ENCODE data around the gene GOSR1.

GOSR1 gene

DNA sequence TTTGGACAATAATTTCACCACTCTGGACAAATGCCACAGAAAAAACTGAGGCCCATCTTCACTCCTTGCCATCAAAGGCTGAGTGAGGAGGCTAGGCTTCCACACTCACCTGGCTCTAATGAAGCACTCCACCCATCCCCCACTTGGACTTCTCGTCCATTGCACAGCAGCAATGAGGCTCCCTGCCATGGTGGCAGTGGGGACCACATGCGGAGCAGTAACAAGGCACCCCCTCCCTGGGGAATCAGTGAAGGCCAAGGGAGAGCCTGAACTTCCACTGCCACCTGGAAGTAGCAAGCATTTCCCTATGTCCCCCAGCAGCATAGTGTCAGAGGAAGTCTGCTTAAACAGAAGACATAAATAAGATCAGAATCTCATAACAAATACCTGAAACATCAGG lies 2.0 kb upstream of the GOSR1 start:
- TF ChIP-seq, protein P1, sequence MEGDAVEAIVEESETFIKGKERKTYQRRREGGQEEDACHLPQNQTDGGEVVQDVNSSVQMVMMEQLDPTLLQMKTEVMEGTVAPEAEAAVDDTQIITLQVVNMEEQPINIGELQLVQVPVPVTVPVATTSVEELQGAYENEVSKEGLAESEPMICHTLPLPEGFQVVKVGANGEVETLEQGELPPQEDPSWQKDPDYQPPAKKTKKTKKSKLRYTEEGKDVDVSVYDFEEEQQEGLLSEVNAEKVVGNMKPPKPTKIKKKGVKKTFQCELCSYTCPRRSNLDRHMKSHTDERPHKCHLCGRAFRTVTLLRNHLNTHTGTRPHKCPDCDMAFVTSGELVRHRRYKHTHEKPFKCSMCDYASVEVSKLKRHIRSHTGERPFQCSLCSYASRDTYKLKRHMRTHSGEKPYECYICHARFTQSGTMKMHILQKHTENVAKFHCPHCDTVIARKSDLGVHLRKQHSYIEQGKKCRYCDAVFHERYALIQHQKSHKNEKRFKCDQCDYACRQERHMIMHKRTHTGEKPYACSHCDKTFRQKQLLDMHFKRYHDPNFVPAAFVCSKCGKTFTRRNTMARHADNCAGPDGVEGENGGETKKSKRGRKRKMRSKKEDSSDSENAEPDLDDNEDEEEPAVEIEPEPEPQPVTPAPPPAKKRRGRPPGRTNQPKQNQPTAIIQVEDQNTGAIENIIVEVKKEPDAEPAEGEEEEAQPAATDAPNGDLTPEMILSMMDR (IDR thresholded peaks at IDR 0.05; ENCODE audit: insufficient read depth, low read depth, low read length, missing control alignments), result no peak
- DNase-seq (ENCODE audit: low read depth), result no peak

DNA sequence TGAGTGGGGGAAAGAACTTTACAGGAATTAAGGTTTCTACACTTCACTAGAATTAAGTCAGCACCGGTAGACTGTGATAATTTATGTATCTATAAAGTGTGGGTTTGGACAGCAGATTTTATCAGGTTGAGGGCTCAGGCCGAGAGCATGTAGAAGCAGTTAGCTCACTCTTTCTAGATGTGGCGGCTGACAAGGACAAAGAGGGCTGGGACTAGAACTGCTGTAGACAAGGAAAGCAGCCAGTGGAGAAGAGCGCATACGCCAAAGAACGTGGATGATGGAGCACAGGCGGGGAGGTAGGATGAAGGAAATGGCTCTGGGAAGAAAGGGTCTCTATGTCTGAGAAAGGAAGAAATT lies 504 bp upstream of the GOSR1 start:
- peak overlapping the region; percentile 87 for H3K4me3 ChIP-seq (ENCODE audit: low read depth, low read length)
- TF ChIP-seq, protein P1 (IDR thresholded peaks at IDR 0.05; ENCODE audit: insufficient read depth, low read depth, low read length, missing control alignments), result no peak
- no peak for DNase-seq (ENCODE audit: low read depth)

More for the DNA sequence above, 2.0 kb upstream of the GOSR1 start:
- no peak overlapping the region for H3K4me3 ChIP-seq (ENCODE audit: low read depth, low read length)

DNA sequence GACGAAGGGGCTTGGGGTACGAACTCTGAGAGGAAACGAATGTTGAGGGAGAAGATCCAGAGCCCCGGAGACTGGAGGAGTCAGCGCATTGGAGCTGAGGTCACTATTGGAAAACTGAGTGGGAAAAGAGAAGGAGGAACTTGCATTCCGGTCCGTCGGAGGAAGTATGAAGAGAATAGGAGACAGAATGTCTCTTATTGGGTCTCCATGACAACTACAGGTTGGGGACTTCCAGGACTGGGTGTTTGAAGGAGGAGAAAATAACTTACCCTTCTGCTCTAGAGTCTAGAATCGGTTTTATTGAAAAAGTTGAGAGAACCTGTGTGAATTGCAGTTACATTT lies 537 bp downstream of the GOSR1 start:
- TF ChIP-seq, protein P1 (IDR thresholded peaks at IDR 0.05; ENCODE audit: insufficient read depth, low read depth, low read length, missing control alignments), result no peak
- peak; percentile 46 for DNase-seq (ENCODE audit: low read depth)
- H3K4me3 ChIP-seq (ENCODE audit: low read depth, low read length), result peak overlapping the region; percentile 87

DNA sequence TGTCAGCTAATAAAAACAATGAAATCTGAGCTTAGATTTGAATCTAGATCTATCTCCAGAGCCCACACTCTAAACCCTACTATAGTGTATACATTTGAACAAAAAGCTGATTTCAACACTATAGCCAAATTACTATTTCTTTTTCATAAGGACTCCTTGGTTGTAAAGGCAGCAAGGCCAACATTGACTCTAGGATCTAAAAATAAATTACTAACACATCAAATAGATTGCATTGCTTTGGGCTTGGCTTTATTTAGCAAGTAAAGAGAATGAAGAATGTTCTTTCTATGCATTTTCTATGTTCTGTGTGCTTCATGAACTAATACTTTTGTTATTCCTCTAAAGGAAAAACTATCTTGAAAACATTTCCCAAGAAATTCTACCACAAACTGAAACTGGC lies 5.3 kb downstream of the GOSR1 start:
- H3K4me3 ChIP-seq (ENCODE audit: low read depth, low read length), result no peak overlapping the region
- no peak for DNase-seq (ENCODE audit: low read depth)
- TF ChIP-seq, protein P1 (IDR thresholded peaks at IDR 0.05; ENCODE audit: insufficient read depth, low read depth, low read length, missing control alignments), result no peak

DNA sequence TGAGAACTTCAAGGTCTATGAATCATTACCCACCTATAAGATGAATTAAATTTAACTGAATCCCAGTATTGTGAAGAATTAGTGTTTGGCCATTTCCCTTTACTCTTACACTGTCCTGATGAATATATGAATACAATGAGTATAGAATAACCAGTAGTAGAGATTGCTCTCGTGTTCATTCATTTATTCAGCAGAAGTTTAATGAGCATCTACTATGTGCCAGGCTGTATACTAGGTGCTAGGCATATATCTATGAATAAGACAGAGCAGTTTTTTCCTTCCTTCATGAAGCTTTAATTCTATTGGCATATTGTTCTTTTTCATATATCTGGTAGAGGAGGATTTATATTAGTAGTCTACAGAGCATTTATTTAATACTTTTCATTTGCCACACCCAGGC lies 6.0 kb downstream of the GOSR1 start:
- DNase-seq (ENCODE audit: low read depth), result no peak
- TF ChIP-seq, protein P1 (IDR thresholded peaks at IDR 0.05; ENCODE audit: insufficient read depth, low read depth, low read length, missing control alignments), result no peak
- H3K4me3 ChIP-seq (ENCODE audit: low read depth, low read length), result no peak overlapping the region

DNA sequence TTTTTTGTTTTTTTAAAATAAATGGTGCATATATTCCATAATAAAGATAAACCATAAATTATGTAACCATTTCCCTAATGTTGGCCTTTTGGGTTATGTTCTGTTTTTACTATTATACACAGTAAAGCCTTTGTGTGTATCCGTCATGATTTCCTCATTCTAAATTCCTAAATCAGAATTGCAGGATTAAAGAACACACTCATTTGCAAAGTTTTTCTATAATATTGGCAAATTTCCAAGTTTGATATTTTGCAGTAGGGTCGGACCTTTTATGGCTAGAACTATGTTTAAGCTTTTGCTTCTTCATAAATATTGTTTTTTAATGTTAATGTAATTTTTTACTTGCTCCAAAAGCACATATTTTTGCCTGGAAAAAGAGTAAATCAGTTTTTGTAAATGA lies 16.6 kb downstream of the GOSR1 start:
- H3K4me3 ChIP-seq (ENCODE audit: low read depth, low read length), result no peak overlapping the region
- TF ChIP-seq, protein P1 (IDR thresholded peaks at IDR 0.05; ENCODE audit: insufficient read depth, low read depth, low read length, missing control alignments), result no peak
- DNase-seq (ENCODE audit: low read depth), result no peak

DNA sequence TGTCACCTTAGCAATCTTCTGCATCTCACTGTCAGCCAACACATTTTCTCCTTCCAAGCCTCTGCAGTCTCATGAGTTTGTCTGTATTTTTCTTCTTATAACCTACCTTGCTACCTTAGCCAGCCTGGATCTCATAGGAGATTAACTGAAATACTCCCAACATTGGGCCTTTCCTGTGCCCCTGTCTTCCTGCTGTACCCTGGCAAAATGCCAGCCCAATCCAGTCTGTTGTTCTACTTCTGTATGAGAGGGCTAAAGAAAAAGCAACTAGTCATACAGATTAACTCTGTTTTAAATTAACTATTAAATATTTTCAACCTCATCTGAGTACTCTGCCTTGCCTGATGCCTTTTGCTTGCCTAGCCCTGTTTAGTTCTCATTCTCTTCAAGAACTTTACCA lies 18.4 kb downstream of the GOSR1 start:
- H3K4me3 ChIP-seq (ENCODE audit: low read depth, low read length), result no peak overlapping the region
- no peak for DNase-seq (ENCODE audit: low read depth)
- TF ChIP-seq, protein P1 (IDR thresholded peaks at IDR 0.05; ENCODE audit: insufficient read depth, low read depth, low read length, missing control alignments), result no peak

All from GM12865 (cell line).